Activated B cell treated with CpG ODN at 0.5 μM for 24 hours (primary cell): Measurements from ENCODE around the gene FLNC. TPM values are rescaled to one million over a fixed set of nuclear protein-coding genes. Genes with fewer than 3 reads are reported as not detected.

ENCODE experiments used
- ATAC-seq: fragments of 200-7000 bp; cut with Tn5 transposase; one replicate; pipeline ENCODE4 v1.10.0; 2021; ENCODE audit warnings: low read depth, mild to moderate bottlenecking, moderate library complexity
- CTCF ChIA-PET: fragments of 350-600 bp; sonication (Branson Sonifier 250); formaldehyde crosslinking; loops from one replicate; lab custom pipeline; 2021; ENCODE audit warnings: antibody characterized with exemption; lab: Charles Lee
- POLR2A ChIA-PET: fragments of 350-600 bp; sonication (Branson Sonifier 250); formaldehyde crosslinking; loops from one replicate; lab custom pipeline; 2021; ENCODE audit warnings: antibody characterized with exemption; lab: Charles Lee
- DNase-seq: peaks from one replicate; pipeline ENCODE4 v3.0.0; 2022
- H3K27ac Mint-ChIP-seq: one replicate; pipeline ENCODE4 v1.8.0; 2020; ENCODE audit warnings: mixed read lengths
- H3K27me3 Mint-ChIP-seq: one replicate; pipeline ENCODE4 v1.8.0; 2021; ENCODE audit warnings: mixed read lengths
- H3K36me3 Mint-ChIP-seq: one replicate; pipeline ENCODE4 v1.8.0; 2021; ENCODE audit warnings: low read depth, mixed read lengths
- H3K4me1 Mint-ChIP-seq: one replicate; pipeline ENCODE4 v1.8.0; 2021; ENCODE audit warnings: mixed read lengths
- H3K4me3 Mint-ChIP-seq: one replicate; pipeline ENCODE4 v1.8.0; 2020; ENCODE audit warnings: mild to moderate bottlenecking, mixed read lengths
- H3K9me3 Mint-ChIP-seq: one replicate; pipeline ENCODE4 v1.8.0; 2020; ENCODE audit warnings: mixed read lengths
- intact Hi-C: fragments of 100-400 bp; cut with micrococcal nuclease; formaldehyde crosslinking; loops from one replicate; pipeline ENCODE4 v1.15.1; 2024
- total RNA-seq: library from RNA; stranded (reverse); gene quantifications from 2 replicates; pipeline ENCODE4 v1.2.3, GENCODE V29; 2022
- TF ChIP-seq, protein P1 (sequence below): fragments of 200-600 bp; IDR thresholded peaks from one replicate; pipeline ENCODE4 v1.8.0; 2022; ENCODE audit warnings: antibody characterized with exemption, mild to moderate bottlenecking

The FLNC gene
- total RNA-seq, 1 donor from 2014 or later, result not detected

DNA sequence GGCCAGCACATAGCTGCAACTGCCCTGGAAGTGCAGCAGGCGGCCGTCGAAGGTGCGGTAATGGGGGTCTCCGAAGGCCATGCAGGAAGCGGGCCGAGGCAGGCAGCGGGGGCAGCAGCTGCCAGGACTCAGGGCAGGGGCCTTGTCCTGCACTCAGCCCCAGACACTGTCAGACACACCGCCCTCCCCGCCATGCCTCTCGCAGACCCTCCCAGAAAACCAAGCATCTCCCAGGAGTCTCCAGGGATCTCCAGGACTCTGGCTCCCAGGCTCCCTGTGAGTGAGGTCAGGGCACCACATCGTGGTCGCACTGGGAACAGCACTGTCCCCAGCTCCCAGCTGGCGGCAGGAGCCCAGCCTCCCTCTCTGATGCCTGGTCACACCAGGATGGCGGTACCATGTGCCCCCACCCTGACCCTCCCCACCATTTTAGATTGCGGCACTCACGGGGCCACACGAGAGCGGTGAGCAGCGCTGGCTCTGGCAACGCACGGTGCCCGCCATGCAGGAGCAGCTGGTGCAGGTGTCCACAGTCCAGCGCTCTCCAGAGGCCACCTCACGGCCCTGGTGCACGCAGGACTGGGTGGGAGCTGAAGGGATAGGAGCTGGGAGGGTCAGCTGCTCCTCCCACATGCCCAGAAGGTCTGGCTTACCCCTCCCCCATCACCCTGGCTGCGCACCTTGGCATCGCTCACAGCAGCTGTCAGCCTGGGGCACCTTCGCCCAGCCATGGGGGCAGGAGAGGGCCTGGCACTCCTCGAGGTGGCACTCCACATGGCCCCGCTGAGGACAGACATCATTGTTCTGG, 49.9 kb downstream of the FLNC start:
- TF ChIP-seq, protein P1, sequence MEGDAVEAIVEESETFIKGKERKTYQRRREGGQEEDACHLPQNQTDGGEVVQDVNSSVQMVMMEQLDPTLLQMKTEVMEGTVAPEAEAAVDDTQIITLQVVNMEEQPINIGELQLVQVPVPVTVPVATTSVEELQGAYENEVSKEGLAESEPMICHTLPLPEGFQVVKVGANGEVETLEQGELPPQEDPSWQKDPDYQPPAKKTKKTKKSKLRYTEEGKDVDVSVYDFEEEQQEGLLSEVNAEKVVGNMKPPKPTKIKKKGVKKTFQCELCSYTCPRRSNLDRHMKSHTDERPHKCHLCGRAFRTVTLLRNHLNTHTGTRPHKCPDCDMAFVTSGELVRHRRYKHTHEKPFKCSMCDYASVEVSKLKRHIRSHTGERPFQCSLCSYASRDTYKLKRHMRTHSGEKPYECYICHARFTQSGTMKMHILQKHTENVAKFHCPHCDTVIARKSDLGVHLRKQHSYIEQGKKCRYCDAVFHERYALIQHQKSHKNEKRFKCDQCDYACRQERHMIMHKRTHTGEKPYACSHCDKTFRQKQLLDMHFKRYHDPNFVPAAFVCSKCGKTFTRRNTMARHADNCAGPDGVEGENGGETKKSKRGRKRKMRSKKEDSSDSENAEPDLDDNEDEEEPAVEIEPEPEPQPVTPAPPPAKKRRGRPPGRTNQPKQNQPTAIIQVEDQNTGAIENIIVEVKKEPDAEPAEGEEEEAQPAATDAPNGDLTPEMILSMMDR, result no peak
- no peaks in the 10 kb centered on the region for H3K9me3 Mint-ChIP-seq
- POLR2A ChIA-PET, result no interaction called here
- peaks cover 3% of the 10 kb centered on the region for H3K4me1 Mint-ChIP-seq
- no peak for DNase-seq
- CTCF ChIA-PET, result interaction anchor here (0.8 to 0.9 kb wide), 2 partner anchors 20 to 272 kb away, joined by 3 to 4 read pairs; no protein-coding TSS in a partner anchor
- intact Hi-C loops, result loop anchor here (5.0 kb wide), 1 partner anchor 183 kb away; no protein-coding TSS in a partner anchor
- H3K36me3 Mint-ChIP-seq, result no peaks in the 10 kb centered on the region
- H3K4me3 Mint-ChIP-seq, result no peak overlapping the region
- peaks cover under 1% of the 10 kb centered on the region for H3K27me3 Mint-ChIP-seq
- H3K27ac Mint-ChIP-seq, result no peak overlapping the region
- ATAC-seq, result no peak

DNA sequence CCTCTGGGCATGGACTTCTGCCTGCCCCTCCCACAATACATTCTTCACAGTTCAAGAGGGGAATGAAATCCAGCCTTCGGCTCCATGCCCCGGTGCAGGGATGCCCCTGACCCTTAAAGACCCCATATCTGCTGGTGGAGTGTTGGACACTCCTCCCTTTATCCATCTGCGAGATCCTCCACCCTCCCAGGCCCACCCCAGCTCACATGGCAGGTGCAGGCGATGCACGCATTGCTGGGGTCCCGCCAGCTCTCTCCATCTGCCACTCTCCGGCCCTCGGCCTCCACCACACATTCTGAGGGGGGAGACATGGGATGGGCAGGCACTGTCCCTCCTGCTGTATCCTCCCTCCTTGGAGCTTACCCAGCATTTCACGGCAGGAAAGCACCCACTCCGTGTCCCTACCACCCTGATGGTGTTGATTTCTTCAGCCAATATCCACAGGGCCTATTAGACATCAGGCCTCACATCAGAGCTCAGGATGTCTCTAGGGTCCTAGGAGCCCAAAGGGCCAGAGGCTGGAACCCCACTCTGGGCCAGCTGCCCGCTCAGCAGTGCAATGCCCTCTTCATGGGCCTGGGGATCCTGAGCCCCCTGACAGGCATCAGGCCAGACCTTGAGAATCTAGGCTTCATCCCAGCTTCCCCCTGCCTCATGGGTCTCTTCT, 50.7 kb downstream of the FLNC start:
- ChIA-PET CTCF (interaction anchor here (0.9 kb wide), 1 partner anchor 272 kb away, joined by 4 read pairs; no protein-coding TSS in a partner anchor), POLR2A (no interaction called here)
- DNase-seq (no peak), ATAC-seq (no peak)
- TF ChIP-seq, protein P1, result no peak
- intact Hi-C loops, result loop anchor here (5.0 kb wide), 1 partner anchor 184 kb away; no protein-coding TSS in a partner anchor
- Mint-ChIP-seq H3K36me3 (no peaks in the 10 kb centered on the region), H3K27ac (no peak overlapping the region), H3K4me1 (peaks cover 3% of the 10 kb centered on the region), H3K27me3 (peaks cover 3% of the 10 kb centered on the region), H3K4me3 (no peak overlapping the region), H3K9me3 (no peaks in the 10 kb centered on the region)

DNA sequence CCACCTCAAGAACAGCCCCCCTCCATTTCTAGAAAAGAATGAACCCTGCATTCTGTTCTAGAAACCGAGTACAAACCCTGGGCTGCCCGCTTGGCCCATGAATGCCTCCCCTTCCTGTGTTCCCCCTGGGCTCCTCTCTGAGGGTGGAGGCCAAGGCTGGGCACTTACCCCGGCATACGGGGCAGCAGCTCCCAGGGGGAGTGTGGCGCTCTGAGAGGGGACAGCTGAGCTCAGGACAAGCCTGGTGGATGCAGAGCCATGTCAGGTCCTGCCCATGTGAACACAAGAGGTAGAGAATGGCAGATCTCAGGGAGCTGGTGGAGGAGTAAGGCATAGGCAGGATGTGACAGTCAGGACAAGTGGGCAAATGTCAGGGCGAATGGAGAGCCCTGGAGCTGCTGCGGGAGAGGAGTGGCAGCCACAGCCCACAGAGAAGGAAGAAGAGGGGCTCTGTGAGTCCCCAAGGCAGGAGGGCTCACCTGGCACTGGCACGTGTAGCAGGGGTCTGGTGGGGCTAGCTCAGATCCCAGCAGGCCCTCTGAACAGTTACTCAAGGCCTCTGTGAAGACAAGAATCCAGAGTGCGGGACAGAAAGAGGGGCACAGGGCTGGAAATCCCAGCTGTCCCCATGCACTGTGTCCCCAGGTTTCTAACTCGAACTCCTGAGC, 51.4 kb downstream of the FLNC start:
- H3K27me3 Mint-ChIP-seq, result peaks cover 3% of the 10 kb centered on the region
- ATAC-seq (no peak), DNase-seq (no peak)
- no peak overlapping the region for H3K4me3 Mint-ChIP-seq
- intact Hi-C loops, result loop anchor here (2.0 to 5.0 kb wide), 2 partner anchors 19 to 184 kb away; partner anchors contain the start of gene ATP6V1F
- CTCF ChIA-PET, result interaction anchor here (2.8 kb wide), 1 partner anchor 40 kb away, joined by 13 read pairs; no protein-coding TSS in a partner anchor
- H3K36me3 Mint-ChIP-seq, result no peaks in the 10 kb centered on the region
- H3K9me3 Mint-ChIP-seq, result no peaks in the 10 kb centered on the region
- TF ChIP-seq, protein P1, result no peak
- no peak overlapping the region for H3K27ac Mint-ChIP-seq
- POLR2A ChIA-PET, result no interaction called here
- peaks cover 3% of the 10 kb centered on the region for H3K4me1 Mint-ChIP-seq

DNA sequence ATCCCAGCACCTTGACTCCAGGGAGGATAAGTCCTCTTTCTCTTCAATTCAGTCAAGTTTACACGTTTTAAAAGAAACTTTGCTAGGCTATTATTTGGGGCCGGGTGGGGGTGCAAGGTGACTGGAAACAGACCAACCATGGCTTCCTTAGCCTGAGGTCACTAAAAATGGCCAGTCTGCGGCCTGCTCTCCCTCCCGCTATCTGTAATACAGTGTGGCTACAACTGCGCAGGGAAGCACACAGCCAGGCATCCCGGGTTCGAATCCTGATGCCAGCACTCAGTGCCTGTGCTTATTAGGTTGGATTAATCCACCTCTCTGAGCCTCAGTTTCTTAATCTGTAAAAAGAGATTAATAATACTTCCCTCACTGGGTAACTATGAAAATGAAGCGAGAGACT, 51.9 kb downstream of the FLNC start:
- Mint-ChIP-seq H3K9me3 (no peaks in the 10 kb centered on the region), H3K27me3 (peaks cover 3% of the 10 kb centered on the region), H3K4me1 (peaks cover 3% of the 10 kb centered on the region), H3K36me3 (no peaks in the 10 kb centered on the region), H3K4me3 (no peak overlapping the region), H3K27ac (no peak overlapping the region)
- TF ChIP-seq, protein P1, result no peak
- DNase-seq (no peak), ATAC-seq (no peak)
- POLR2A ChIA-PET, result no interaction called here
- CTCF ChIA-PET, result interaction anchor here (2.3 to 2.8 kb wide), 2 partner anchors 40 to 274 kb away, joined by 13 read pairs; no protein-coding TSS in a partner anchor
- intact Hi-C loops, result loop anchor here (2.0 to 5.0 kb wide), 2 partner anchors 19 to 185 kb away; partner anchors contain the start of gene ATP6V1F
